GM18505 (cell line): ENCODE data around the gene TFF1.

Source experiments
- ATAC-seq: cut with Tn5 transposase; IDR thresholded peaks from one replicate; pipeline ENCODE4 v1.9.1; 2021; ENCODE audit not compliant: unreplicated experiment
- POLR2A ChIP-seq: IDR thresholded peaks from 4 replicates; pipeline ENCODE4 v1.6.1; 2011; ENCODE audit warnings: borderline replicate concordance; ENCODE audit not compliant: insufficient read depth, insufficient read length; ENCODE audit errors: extremely low read depth

TFF1 gene

DNA sequence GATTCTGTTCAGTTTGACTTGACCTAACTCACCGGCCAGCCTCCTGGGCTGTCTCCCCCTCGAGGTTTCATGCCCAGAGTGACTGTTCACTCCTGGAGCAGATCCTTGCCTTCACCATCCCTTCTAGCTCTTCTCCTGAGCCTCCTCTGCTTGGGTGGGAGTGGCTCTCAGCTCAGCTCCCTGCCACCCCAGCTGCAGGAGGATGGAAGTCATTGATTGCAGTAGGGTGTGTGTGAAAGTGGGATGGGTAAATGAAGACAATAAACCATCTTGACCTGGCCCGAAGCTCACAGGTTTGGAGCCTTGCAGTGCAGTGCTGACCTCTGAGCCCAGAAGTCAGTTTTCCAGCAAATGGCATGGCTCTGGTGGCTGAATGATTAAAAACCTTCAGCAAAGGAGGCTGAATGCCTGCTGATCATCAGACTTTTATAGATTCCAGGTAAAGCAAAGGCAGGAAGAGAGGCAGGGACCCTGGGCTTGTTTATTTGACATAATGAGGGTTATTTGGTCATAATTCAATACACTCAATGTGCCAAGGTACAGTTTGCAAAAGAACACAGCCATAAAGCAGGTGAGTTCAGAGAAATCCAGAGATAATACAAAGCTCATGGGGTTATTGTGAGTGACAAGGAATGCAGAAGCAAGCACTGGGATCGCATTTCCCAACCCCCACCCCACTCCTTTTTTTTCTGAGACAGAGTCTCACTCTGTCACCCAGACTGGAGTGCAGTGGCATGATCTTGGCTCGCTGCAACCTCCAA, 33.6 kb downstream of the TFF1 start:
- no peak for TF ChIP-seq POLR2A
- no peak for ATAC-seq

DNA sequence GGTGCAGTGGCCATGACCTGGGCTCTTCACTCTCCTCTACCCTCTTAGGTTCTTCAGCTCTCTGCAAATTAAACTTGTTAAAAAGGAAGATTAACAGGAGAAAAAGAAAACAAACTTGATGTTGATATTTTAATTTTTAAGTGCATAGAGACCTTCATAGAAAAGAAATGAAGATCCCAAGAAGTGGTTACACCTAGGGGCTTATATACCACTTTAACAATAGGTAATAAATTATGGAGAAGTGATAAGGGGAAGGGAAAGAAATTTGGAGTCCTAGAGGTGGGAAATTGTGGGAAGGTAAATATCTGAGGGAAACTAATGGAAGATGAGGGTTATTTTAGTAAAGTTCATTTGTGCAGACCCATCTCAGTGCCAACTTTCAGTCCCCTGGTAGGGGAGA, 34.7 kb downstream of the TFF1 start:
- no peak for ATAC-seq
- TF ChIP-seq POLR2A: no peak

DNA sequence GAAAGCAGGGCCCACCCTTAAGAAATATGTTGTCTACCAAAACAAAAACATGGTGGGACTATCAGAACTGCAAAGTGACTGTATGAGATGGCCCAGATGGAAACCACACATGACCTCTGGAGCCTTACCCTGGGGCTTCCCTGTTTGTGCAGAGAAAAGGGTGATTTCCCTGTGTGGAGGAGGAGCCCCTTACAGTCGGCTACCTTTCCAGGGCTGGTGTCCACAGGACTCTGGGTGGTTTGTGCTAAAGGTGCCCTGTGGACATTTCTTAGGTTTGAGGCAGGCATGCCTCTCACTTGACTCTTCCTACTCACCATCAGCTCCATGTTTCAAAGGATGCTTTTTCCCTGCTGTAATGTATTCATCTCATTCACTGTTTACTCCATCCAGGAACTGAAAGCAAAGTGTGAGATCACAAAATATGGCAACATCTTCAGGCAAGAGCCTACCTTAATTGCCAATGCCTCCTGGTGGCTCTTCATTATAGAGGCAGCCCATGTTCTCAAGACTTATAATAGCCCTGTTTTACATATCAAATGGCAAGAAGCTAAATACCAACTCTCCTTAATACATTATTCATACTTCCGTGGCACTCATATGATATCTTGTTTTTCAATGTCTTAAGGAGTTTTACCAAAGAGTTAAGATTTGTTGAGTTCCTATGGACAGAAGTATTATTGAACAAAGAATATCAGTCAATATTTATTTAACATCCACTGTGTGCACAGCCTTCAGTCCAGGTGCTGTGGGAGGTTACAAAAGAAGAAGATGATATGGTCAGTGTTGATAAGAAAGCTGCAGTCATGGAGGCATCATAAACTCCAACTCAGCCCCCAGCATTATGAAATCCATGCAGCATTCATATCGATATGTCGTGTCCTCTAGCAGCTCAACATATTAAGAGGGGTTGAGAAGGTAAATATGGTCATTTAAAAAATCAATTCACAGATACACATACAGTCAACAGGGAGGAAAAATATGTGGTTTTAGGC, 35.7 kb downstream of the TFF1 start:
- ATAC-seq: no peak
- TF ChIP-seq POLR2A: no peak

DNA sequence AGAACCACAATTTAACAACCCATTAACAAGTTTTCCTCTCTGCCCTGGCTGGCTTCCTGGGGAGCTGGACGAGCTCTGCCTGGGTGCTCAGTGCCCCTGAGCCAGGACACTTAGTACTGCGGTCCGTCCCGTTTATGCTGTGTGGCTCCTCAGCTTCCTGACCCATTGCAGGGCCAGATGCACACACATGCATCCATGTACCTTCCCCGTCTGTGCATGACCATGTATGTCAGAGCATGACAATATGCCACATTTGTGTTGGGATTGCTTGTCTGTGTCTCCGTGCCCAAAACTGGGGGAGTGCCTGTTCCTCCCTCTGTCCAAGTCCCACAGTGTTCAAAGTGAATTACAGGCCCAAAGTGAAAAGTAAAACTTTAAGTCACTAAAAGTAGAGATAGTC, 41.4 kb downstream of the TFF1 start:
- ATAC-seq: no peak
- no peak for TF ChIP-seq POLR2A

DNA sequence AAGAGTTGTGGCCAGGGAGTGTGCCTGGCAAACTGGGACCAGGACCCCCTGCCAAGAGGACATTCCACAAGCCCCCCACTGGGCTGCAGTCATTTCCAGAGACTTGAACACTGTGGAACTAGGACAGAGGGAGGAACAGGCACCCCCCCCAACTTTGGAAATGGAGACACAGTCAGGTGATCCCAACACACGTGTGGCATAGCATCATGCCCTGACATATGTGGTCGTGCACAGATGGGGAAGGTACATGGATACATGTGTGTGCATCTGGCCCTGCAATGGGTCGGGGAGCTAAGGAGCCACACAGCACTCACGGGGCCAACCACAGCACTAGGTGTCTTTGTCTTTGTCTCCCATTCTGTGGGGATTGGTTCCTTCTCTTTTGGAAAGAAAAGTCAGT, 44.5 kb downstream of the TFF1 start:
- ATAC-seq: no peak
- TF ChIP-seq POLR2A: no peak

DNA sequence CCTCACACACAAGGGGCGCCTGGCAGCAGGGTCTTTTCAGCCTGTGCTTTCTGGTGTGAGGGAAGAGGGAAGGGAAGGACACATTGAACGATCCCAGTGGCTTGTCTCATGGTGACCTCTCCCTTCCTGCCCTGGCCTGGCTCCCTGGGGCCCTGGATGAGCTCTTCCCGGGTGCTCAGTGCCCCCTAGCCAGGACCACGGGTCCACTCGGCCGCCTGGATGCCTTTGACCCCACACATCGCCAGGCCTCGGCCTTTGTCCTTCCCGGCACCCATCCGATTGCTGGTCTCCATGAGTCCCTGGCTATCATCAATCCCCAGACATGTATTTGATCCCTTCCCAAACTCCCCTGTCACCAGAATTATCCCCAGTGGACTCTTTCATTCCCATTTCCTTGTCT, 45.1 kb downstream of the TFF1 start:
- no peak for TF ChIP-seq POLR2A
- no peak for ATAC-seq

DNA sequence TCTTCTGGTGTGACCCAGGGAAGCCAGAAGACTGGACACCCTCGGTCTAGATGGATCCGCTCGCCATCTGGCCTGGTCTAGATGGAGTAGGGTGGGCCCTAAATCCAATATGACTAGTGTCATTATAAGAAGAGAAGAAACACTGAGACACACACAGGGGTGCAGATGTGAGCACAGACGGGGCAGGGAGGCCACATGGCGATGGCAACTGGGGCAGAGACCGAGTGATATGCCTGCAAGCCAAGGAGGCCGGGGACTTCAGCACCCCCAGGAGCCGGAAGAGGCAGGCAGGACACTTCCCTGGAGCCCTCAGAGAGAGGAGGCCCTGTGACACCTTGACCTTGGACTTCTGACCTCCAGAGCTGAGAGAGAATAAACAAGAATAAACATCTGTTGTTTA, 45.5 kb downstream of the TFF1 start:
- ATAC-seq: no peak
- TF ChIP-seq POLR2A: no peak

DNA sequence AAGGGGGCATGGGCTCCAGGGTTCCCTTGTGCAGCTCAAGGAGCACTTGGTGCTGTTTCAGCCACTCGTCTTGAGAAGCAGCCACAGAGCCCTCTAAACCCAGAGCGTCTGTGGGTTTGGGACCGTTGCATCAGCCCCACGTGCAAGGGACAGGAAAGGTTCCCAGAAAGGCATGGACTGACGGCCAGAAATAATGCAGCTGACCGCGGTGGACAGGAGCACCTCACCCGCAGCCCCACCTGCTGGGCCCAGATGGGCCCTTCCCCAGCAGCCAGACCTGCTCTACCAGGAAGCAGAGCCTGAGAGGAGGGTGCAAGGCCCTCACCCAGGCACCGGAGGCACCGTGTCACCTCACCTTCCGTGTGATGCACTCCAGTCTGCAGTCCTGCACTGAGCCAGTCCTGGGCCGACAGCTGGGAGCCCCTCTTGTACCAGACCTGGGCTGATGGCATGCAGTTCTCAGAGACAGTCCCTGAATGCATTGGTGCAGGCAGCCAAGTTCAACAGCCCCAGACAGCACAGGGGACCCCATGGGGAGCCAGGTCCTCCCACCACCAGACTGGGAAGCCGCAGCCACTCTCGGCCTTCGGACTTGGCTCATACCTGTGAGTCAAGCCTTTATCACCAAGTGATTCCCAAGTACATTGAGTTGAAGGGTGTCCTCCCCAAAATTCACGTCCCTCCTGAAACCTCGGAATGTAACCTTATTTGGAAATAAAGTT, 46.3 kb downstream of the TFF1 start:
- no peak for ATAC-seq
- TF ChIP-seq POLR2A: no peak

DNA sequence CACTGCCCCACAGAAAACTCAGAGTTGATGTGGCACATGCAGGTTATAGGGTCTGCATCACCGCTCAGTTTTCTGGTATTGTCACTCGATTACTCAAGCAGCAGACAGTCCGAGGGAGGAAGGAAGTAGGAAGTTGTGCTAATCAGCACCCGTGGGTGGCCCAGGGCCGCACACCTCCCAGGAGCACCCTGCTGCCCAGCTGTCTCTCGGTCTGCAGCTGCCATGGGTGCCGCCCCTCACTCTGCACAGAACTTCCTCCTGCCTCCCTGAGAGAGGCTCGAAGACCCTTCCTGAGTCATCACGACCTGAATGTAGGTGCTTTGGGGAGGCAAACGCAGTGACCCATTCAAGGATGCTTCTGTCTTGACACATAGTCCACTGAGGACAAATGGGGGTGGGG, 47.0 kb downstream of the TFF1 start:
- no peak for TF ChIP-seq POLR2A
- no peak for ATAC-seq

DNA sequence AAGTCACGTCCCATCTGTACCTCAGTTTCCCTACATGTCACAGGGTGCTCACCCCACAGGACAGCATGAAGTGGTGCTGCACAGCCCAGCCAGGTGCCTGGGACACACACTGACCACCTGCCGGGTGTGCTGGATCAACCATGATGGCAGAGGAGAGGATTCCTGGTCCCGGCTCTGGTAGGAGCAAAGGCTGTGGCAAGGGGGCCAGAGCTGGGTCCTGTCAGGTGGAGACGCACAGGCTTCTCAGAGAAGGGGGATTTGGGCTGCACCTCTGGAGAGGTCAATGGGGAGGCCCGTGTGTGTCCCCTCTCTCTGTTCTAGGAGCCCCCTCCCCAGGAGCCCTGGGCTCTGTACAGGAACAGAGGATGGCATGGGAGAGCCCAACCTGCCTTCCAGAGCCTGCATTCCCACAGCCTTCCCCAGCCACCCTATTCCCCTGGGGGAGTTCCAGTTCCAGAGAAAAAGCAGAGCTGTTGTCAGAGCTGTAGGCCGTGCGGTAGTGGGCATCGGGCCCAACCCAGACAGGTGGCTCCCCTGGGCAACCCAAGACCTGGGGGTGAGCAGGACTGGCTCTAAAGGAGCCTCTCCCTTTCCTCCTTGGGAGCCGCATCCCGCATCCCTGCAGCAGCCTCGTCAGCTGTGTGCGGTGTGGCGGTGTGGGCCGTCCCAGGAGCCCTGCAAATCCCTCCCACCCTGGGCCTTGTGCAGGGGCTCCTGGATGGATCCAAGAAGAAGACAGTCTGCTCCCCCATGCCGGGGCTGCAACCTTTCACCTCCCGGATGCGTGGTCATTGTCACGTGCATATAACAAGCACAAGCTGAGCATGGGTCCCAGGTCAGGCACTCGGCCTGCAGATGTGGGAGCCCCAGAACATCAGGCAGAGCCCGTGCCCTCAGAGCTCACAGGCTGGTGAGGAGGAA, 48.2 kb downstream of the TFF1 start:
- no peak for TF ChIP-seq POLR2A
- no peak for ATAC-seq

DNA sequence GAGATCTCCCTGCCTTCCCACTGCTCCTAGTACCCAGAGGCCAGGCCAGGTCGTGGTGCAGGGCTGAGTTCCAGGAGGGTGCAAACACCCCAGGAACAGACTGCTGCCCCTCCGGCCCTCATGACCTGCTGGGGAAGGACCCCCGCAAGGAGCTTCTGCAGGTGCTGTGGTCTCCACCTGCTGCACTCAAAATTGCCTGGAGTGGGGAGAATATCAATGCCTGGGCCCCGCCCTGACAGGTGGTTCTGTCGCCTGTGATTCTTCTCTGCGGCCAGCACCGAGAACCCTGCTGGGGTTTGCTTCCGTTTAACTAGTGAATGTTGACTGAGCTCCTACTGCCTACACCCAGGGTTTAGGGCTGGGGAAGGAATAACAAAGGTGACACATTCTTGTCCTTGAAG, 49.0 kb downstream of the TFF1 start:
- ATAC-seq: no peak
- TF ChIP-seq POLR2A: no peak

DNA sequence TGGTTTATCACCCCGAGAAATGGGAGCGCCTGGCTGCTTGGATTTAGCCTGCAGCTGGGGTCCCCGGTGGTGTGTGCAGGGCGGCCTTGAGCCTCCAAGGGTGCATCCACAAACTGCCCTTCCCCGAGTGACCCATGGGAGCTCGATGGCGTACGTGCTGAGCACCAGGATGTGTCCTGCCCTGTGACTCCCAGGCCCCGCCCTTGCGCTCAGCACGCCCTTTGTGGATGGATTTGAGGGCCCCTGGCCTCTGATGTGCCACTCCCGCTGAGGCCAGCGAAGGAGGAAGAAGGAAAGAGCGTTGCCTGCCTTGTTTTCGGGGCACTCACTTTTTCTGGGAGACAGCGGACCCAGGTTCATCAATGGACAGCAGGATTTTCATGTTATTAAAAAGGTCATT, 49.4 kb downstream of the TFF1 start:
- ATAC-seq: no peak
- no peak for TF ChIP-seq POLR2A
